ENCODE data around the gene SETBP1.

SETBP1 gene

DNA sequence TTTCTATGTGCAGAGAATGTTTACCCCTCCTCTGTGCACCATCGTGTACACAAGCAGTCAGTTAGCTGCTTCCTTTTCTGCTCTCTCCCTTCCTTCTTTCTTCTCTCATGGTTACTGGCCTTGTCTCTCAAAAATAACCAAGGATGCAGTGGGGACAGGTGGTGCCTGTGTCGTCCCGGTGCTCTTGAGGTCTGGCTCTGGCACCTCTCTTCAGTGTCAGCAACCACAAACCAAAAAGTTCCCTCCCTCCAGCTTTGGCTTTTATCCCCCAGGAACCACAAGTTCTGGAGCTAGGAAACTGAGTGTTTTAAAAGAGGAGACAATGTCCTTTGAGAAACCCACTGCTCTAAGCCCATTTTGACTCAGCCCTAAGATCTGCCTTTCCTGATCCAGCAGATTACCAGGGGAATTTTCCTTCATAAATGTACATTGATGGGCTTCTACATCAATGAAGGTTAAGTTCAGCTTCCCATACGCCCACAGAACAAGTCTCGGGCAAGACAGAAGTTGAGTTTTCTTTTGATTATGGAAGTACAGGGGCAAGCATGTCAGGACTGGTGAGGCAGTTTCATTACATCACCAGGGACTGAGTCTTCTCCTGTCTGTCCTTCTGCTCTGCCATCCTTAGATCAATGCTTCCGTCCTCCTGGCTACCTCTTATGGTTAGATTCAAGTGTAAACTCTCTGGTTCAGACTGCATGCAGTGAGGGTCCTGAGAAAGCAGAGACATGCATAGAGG, 232.2 kb downstream of the SETBP1 start:
- H3K9me2 ChIP-seq (replicated peaks; ENCODE audit: control insufficient read depth, low read length), result no peaks in the 10 kb centered on the region
- no peak overlapping the region for H3K4me2 ChIP-seq (ENCODE audit: low read length)
- H3K27me3 ChIP-seq (ENCODE audit: control insufficient read depth, low read length), result no peaks in the 10 kb centered on the region
- peaks cover 18% of the 10 kb centered on the region for H3K4me1 ChIP-seq (ENCODE audit: control insufficient read depth, low read length)
- no peak overlapping the region for H3K4me3 ChIP-seq (ENCODE audit: low read length)
- H3K36me3 ChIP-seq (ENCODE audit: control insufficient read depth, low read length), result no peaks in the 10 kb centered on the region
- H3K27ac ChIP-seq (ENCODE audit: low read depth, low read length), result no peak overlapping the region
- H4K20me1 ChIP-seq (ENCODE audit: control insufficient read depth, insufficient read depth, low read depth, low read length), result no peaks in the 10 kb centered on the region
- H3K9me3 ChIP-seq (ENCODE audit: control insufficient read depth, insufficient read depth, low read length), result no peaks in the 10 kb centered on the region
- TF ChIP-seq CTCF (IDR thresholded peaks at IDR 0.05; ENCODE audit: low read depth, low read length, poor library complexity, severe bottlenecking) (no peak), EZH2phosphoT487 (IDR thresholded peaks at IDR 0.05; ENCODE audit: borderline replicate concordance, low read length) (no peak)
- no peaks in the 10 kb centered on the region for H3F3A ChIP-seq (ENCODE audit: control insufficient read depth, insufficient read depth)
- 0 out of 2 replicates have a peak, but pooled peaks cover 2% of the 10 kb centered on the region for H3K79me2 ChIP-seq (ENCODE audit: control insufficient read depth, low read length)

GRCh38 chr18:44914028-44914427, 233.3 kb downstream of the SETBP1 start:
- TF ChIP-seq CTCF (IDR thresholded peaks at IDR 0.05; ENCODE audit: low read depth, low read length, poor library complexity, severe bottlenecking) (no peak), EZH2phosphoT487 (IDR thresholded peaks at IDR 0.05; ENCODE audit: borderline replicate concordance, low read length) (no peak)
- Histone ChIP-seq H3F3A (ENCODE audit: control insufficient read depth, insufficient read depth) (no peaks in the 10 kb centered on the region), H3K36me3 (ENCODE audit: control insufficient read depth, low read length) (no peaks in the 10 kb centered on the region), H3K9me2 (replicated peaks; ENCODE audit: control insufficient read depth, low read length) (no peaks in the 10 kb centered on the region), H3K27ac (ENCODE audit: low read depth, low read length) (no peak overlapping the region), H3K9me3 (ENCODE audit: control insufficient read depth, insufficient read depth, low read length) (no peaks in the 10 kb centered on the region), H3K4me2 (ENCODE audit: low read length) (no peak overlapping the region), H3K4me3 (ENCODE audit: low read length) (no peak overlapping the region), H3K27me3 (ENCODE audit: control insufficient read depth, low read length) (no peaks in the 10 kb centered on the region), H3K4me1 (ENCODE audit: control insufficient read depth, low read length) (peaks cover 16% of the 10 kb centered on the region), H3K79me2 (ENCODE audit: control insufficient read depth, low read length) (0 out of 2 replicates have a peak, but pooled peaks cover 2% of the 10 kb centered on the region), H4K20me1 (ENCODE audit: control insufficient read depth, insufficient read depth, low read depth, low read length) (no peaks in the 10 kb centered on the region)

- Histone ChIP-seq H3K79me2 (ENCODE audit: control insufficient read depth, low read length) (no peaks in the 10 kb centered on the region), H3K4me2 (ENCODE audit: low read length) (no peak overlapping the region), H3K27ac (ENCODE audit: low read depth, low read length) (no peak overlapping the region), H3K4me3 (ENCODE audit: low read length) (no peak overlapping the region), H3F3A (ENCODE audit: control insufficient read depth, insufficient read depth) (no peaks in the 10 kb centered on the region), H3K36me3 (ENCODE audit: control insufficient read depth, low read length) (no peaks in the 10 kb centered on the region), H3K4me1 (ENCODE audit: control insufficient read depth, low read length) (peaks cover 4% of the 10 kb centered on the region; the same call in 1 of the 2 replicates), H4K20me1 (ENCODE audit: control insufficient read depth, insufficient read depth, low read depth, low read length) (no peaks in the 10 kb centered on the region), H3K9me2 (replicated peaks; ENCODE audit: control insufficient read depth, low read length) (no peaks in the 10 kb centered on the region), H3K27me3 (ENCODE audit: control insufficient read depth, low read length) (no peaks in the 10 kb centered on the region), H3K9me3 (ENCODE audit: control insufficient read depth, insufficient read depth, low read length) (no peaks in the 10 kb centered on the region)
- TF ChIP-seq CTCF (IDR thresholded peaks at IDR 0.05; ENCODE audit: low read depth, low read length, poor library complexity, severe bottlenecking), result no peak
- no peak for TF ChIP-seq EZH2phosphoT487 (IDR thresholded peaks at IDR 0.05; ENCODE audit: borderline replicate concordance, low read length)
These were observed 234.5 kb downstream of the SETBP1 start for GRCh38 chr18:44915213-44915612.
